Retina (tissue), 1 donor: ENCODE data around the gene JADE2.

Source experiments
- DNase-seq: peaks from one replicate; pipeline ENCODE4 v3.0.0-alpha.2; 2016

The JADE2 gene

DNA sequence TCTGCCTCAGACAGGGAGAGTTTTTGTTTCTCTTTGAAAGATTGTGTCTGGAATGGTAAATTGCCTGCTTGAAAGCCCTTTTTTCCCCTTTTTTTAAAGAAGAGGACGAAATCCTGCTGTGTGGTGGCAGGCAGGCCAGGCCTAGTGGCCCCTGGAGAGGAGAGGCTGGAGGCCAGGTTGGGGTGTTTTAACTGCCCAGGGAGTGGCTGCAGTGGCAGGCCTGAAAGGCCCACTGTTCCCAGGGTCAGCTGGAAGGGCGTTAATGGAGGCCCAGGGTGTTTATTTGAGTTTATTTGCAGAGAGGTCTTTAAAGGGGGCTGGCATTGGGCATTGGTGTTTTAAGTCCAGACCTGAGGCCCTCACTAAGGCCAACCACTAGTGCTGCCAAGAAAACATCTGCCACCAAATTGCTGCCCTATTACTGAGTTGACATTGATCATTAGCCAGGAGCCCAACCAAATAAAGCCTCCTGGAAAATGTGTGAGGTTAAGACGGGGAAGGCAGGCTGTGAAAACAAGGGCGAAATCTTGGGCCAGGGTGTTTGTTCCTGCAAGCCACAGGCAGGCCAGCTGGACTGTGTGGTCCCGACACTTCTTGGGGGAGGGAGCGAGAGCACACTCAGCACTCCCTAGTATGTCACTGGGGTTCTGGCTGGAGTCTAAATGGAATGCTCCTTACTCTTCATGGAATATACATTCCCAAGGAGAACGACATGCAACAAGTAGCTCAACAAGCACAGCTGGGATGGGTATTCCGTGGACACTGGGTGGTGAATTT, 5.0 kb downstream of the JADE2 start:
- no peak for DNase-seq

DNA sequence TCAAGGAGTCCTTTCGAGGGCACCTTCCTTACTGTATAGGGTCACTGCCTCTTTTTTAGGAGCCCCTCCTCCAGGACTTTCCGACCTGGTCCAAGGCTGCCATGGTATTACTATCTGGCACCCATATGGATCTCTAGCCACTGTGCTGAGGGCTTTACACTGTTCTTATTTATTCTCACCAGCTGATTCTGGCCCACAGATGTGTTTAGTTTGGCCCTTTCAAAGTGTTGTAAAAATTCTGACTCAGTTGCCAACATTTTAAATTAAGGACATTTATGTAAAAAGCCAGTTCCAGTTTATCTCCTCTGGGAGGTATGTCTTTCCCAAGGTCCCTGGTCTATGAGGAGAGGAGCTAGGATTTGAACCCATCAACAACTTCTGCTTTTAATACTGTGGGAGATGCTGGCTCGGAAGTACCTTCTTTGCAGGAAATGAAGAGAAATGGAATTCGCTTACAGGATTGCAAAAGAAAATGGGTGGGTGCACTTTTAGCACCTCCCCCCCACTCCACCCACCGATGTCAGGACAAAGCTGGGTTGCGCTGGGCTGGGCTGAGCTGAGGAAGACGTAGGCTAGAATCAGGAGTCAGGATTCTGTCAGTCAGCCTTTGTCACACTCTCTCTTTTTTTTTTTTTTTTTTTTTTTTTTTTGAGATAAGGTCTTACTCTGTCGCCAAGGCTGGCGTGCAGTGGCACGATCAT, 7.8 kb downstream of the JADE2 start:
- no peak for DNase-seq

DNA sequence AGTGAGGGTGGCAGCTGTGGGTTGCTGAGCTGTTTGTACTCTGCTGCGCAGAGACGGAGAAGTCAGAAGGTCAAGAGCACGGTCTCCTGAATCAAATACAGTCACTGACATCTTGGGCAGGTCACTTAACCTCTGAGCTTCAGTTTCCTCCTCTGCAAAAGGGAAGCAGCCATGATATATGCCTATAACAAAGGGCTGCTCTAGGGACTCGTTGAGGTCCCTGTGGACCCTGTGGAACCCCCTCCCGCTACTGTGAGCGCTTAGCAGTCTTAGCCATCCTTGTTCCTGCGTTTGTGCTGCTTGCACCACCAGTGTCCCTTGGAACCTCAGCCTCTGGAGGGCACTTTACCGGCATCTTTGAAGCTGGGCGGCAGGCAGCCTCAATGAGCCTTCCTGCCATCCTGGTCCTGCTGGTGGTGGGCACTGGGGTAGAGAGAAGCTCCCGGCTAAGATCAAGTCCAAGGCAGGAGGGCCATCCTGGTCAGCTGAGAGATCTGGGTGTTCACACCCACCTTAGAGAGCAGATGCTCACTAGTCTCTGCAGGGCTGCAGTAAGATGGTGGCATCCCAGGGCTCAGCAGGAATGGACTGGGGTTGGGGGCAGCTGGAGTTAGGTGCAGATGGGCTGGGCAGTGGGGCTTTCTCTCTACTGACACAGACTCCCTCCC, 8.7 kb downstream of the JADE2 start:
- no peak for DNase-seq

DNA sequence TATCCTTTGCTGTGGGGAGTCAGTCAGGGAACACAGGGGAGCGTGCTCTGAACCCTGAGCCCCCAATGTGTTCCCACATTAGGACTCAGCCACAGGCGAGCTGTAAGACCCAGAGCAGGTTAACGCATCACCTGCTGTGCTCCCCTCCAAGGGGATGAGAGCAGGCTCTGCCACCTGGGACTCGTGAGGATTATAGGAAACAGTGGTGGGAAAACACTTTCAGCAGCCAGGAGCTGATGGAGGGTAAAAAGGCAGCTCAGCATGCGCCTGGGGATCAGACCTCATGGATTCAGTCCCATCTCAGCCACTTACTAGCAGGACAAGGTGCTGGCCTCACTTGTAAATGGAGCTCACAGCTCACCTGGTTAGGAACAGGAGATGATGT, 9.2 kb downstream of the JADE2 start:
- no peak for DNase-seq

DNA sequence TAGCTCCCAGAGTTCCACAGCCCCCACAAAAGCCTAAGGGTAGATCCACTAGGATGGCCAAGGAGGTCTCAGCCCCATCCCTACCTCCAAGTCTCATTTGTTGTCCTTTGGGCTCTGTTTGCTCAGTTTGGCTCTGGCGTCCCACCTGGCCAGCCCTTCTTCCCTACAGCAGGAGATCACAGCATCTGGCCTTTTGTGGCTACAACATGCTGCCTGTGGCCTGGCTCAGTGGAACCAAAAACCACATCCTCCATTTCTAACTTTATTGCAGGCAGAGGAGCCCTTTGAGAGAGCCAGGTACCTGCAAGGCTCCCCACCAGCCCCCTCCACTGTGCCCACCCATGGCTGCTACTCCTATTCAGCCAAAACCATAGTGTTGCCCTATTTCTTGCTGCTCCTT, 11.4 kb downstream of the JADE2 start:
- no peak for DNase-seq

DNA sequence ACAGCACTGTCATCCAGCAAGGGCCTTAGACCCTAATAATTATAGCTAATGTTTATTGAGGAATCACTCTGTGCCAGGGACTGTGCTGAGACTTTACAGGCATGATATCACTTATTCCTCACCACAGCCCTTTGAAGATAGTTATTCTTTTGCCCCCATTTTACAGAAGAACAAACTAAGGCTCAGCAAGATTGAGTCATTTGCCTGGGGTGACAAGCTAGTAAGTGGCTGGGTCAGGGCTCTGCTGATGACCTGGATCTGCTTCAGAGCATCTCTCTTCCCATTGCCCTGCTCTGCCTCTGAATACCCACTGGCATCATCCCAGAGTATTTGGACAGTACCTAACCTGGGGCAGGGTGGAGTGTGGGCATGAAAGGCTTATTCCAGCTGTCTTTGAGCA, 11.8 kb downstream of the JADE2 start:
- DNase-seq = no peak

DNA sequence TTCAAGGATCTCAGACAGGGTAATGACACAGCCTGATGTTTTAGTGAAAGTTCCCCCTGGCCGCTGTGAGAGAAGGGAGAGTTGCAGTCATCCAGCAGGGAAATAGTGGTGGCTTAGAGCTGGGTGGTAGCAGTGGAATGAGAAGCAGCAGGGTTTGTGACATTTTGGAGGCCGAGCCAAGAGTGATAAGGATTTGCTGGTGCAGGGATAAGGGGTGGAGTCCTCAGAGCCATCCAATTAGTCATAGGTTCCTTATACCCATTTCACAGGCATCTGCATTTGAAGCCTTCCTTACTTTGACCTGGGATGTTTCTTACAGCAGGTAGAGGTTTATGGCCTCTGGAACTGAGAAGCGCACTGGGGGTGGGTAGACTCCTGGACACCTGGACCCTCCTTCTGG, 12.8 kb downstream of the JADE2 start:
- DNase-seq = no peak

DNA sequence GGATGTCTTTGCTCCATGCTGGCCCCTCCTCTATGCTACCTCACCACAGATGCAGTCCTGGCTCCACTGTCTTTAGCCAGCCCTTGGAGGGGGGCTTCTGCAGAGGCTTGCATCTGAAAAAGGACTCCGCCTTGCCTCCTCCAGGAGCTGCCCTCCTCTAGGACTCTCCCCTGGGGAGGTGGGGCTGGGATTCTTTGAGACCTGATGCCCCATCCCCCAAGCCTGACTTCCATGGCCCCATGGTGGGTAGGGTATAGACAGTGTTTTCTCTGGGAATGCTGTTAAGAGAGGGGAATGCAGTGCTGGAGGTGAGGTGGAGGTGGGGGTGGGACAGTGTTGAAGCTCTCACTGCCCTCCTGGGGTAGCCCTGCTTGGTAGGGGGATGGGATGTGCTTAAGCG, 14.3 kb downstream of the JADE2 start:
- no peak for DNase-seq

DNA sequence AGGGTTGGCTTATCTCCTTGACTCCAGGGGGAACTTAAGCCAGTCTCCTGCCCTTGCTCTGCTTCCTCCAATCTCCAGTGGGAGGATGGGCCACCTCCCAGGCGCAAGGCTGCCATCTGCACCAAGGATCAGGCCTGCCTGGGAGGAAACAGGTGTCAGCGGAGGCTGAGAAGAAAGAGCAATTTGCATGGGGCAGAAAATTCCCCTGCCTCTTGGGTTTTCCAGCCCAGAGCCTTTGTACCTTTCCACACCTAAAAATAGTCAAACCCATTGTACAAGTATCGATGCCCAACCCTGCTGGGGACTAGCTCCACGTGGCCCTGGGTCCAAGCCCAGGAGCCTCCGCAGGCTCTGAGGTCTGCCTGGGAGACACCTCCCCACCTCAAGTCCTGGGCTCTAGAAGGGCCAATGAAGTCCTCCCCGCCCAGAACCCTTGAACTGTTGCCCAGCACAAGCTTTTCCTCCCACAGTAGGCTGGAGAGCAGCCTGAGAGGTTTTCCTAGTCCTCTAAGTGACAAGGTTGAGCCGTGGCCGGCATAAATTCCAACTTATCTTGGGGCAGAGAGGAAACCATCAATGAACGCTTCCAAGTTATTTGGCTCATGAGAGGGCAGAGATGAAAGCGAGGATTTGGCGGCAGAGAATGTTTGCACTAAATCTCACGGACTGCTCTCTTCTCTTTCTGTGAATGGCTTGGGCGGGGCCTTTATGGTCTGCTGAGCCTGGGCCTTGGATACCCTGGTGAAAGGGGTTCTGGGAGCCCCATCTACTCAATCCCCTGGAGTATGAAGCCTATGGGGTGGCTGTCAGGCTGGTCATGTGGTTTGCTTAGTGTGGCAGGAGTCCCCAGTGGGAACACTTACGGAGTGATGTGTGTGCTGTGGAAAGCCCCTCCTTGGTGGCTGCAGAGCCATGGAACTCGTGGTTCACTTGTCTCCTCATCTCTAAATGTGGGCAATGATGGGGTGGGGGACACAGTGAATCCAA, 15.6 kb downstream of the JADE2 start:
- no peak for DNase-seq

DNA sequence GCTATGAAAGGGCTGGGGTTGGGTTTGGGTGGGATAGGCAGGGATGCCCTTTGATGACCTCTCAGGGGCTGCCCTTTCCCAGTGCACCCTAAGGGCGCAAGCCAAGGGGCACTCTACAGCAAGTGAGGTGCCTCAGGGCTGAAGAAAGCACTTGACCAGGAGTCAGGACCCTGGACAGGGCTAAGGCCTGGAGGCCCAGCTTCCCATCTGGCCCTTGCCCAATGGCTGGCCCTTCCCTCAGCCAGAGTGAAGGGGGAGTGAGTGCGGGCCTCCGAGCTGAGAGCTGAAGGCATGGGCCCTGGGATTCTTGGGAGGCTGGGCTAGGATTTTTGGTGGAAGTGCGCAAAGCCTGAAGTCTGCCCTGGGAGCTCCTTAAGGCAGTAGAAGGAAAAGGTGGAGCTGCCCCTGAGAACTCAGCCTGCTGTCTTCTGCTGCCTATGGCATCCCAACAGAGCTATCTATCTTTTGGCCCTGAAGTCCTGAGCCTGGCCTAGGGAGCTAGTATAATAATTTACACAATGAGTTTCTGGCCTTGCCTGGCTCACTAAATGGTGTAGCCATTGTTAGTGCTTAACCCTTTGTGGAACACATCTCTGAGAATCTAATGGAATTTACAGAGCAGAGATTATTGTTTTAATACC, 16.4 kb downstream of the JADE2 start:
- DNase-seq = peak; percentile 22

DNA sequence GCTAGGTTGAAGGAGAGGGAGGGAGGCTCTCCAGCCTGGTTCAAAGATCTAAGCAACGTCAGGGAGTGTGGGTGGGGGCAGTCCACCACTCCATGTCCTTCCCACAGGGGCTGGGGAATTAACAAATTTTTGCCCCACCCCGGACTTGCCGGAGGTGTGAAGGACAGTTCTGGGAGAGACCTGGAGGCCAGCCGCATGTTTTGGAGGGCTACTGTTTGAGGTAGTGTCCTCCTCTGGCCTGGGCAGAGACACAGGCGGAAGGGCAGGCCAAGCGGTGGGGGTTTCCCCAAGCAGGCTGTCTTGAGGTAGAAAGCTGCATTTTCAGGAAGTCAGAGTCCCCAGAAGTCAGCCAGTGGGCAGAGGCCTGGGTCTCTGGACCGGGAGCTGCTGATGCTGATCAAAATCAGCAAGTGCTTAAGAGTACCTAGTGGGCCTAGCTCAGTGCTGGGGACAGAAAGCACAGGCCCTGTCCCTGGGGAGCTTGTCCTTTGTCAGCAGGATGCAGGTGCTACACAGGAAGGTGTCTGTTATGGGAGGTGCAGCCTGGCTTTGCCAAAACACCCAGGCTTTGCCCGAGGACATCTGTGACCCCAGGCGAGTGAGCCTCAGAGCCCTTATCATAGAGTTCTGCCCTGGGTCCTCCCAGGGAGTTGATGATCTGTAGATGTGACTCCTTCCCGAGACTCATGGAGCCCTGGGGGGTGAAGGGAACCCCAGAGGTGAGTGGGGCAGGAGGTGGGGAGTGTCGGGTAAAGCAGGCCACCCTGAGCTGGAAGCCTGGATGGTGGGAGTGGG, 18.5 kb downstream of the JADE2 start:
- DNase-seq = no peak

DNA sequence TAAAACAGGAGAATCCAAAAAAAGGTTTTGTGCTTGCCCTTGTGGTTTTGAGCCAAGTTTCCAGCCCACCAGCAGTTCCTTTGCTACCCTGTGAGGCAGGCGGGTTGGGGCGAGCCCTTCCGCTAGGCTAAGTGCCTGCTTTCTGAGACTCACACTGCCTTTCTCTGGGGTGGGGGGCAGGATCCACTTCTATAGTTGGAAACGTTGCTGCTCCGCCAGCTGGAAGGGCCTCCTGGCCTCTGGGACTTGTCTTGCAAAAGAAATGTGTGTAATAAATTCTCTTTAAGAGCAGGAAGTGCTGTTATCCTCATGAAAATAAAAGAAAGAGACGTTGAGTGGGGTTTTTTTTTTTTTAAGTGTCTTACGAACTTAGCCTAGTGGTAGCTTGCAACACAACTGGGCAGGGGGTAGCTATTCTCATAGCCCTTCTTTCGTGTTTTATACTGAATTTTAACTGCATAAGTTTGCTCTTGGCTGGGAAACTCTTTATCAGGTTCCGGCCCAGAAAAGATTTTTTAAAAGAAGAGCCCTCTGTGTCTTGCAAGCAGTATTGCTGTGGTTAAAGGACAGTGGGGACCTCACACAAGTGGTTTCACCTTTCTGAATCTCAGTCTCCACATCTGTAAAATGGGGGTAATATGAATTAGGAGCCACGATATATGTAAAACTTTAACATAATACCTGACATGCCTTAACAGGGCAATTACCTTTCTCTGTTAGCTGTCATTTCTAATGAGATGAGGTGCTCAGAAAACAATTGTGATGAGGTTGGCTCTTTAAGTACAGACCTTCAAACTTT, 19.8 kb downstream of the JADE2 start:
- no peak for DNase-seq

DNA sequence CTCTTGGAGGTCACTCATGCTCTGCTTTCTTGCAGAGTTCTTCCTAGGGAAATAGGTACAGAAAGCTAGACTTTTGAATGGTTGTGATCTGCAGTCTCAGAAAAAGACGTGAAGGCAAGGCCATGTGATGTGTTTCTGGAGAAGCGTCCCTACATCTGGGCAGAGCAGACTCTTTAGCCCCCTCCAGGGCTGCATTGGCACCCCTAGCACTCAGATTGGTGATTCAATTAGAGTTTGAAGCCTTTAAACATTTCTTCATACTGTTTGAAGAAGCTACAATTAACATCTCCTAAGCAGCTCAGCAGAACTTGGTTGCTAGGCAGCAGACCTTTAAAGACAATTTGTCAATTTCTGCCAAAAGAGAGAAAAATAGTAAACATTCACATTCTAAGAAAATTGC, 21.6 kb downstream of the JADE2 start:
- no peak for DNase-seq

DNA sequence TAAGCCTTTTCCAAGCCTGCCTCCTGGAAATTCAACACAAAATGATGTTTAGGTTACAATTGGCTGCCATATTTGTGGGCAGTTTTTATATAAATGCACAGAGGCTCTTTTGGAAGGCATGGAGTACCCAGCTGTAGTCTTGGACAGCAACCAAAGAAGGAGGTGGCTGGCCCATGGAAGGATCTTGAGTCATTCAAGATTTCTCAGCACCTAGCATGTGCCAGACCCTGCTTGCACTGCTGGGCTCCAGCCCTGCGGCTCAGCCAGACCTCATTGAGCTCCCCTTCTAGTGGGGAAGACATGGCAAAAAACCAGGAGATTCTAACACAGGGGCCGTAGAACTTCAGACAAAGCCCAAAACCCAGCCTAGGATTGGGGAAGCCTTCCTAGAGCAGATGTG, 22.1 kb downstream of the JADE2 start:
- no peak for DNase-seq

DNA sequence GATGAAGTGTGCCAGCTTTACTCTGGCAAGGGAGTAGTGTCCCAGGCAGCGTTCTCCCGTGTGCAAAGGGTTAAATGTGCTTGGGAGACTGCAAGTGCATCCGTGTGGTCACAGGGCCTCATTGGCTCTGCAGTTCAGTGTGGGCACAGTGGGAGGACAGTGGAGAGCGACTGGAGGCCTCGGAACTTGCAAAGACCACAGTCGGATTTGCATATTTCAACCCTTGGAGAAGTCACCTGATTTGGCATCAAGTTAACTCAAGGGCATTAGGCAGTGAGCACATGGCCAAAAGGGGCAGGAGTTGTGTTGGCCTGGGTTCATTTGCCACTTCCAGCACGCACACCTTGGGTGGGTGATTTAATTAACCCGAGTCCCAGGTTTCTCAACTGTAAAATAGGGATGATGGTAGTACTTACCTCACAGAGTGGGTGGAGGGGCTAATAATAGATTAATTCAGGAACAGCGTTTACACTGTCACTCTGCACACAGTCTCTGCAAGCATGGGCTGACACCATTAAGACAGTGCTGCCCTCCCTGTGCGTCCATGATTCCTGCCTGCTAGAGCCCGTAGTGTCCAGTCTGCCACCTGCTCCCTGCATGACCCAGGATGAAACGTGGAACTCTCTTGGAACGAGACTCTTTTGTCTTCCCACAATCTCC, 22.7 kb downstream of the JADE2 start:
- DNase-seq = no peak

DNA sequence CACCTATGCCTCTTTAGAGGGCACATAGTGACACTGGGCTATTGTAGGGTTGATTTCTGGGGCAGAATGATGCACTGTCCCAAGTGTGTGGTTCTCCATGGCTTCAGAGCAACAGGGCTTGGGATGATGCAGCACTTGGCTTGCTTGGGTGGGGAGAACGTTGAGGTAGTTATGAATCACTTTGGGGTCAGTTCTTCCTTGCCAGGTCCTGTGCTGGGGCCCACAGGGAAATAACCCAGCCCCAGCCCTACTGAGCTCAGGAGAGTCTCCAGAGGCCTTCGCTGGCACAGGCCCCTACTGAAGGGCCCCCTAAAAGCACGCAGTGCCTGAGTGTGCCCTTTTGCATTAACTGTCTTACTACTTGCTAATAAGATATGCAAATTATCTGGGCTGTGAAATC, 24.2 kb downstream of the JADE2 start:
- no peak for DNase-seq

DNA sequence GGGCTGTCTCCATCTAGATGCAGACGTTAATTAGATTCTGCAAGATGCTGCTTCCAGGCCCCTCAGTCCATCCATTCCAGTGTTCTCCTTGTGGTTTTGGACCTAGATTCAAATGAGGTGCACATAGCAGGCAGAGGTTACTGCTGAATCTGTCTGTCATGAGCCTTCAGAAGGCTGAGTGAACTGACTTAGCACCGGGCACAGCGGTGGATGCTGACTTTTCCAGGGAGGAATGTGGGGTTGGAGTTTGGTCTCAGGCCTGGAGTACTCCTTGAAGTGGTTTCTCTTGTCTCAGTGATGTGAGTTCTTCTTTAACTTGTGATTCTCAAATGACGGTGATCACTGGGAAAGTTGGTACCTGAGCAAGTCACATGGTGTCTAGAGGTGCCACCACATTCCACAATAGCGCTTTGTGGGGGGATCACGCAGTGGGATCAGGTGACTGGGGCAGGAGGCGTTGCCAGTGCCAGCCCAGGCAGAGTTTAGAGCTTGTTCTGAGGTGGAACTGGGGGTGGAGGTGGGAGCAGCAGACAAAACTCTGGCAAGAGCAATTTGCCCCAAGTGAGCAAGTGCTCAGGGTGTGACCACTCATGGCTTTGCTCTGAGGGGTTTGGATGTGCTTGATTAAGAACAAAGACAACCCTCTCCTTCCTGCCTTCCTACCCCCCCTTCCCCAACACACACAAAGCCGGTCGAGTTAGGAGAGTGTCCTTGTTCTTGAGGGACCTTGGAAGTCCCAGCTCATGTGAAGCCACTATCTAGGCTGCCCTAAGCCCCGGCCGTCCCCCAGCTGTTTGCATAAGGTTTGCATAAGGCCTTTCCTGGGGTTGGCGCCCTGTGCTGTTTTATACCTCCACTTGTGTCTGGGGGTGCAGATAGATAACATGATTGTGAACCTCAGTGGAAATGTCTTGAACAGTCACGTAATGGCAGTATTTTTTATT, 25.1 kb downstream of the JADE2 start:
- no peak for DNase-seq

DNA sequence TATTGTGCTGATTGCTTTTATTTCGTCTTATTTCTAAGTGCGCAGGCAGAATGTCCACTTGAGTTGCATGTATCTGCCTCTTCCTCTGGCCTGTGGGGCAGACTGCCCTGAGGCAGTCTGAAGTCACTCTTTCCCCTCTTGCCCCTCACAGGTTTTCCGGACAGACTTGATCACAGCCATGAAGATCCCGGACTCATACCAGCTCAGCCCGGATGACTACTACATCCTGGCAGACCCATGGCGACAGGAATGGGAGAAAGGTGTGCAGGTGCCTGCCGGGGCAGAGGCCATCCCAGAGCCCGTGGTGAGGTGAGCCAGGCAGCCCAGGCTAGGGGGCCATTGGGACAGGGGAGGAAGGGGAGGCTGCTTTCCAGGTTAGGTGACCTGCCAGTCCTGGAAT, 26.4 kb downstream of the JADE2 start:
- no peak for DNase-seq

DNA sequence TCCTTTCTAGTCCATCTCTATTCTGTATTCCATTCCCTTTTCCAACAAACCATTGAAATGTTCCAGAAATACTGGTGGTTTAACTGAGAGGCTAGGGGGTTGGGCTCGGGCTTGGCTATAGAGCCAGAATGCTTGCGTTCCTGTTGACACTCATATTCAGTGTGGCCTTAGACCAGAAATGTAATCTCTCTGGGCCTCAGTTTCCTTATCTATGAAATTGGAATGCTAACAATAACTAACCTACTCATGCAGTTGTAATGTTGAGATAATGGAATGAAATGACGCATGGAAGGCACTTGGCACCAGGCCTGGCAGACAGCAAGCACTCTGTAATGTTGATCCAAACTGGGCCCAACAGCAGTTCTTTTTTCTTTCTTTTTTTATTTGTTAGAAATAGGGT, 26.8 kb downstream of the JADE2 start:
- DNase-seq = no peak
